Measurements from ENCODE around the gene ARL15.

DNA sequence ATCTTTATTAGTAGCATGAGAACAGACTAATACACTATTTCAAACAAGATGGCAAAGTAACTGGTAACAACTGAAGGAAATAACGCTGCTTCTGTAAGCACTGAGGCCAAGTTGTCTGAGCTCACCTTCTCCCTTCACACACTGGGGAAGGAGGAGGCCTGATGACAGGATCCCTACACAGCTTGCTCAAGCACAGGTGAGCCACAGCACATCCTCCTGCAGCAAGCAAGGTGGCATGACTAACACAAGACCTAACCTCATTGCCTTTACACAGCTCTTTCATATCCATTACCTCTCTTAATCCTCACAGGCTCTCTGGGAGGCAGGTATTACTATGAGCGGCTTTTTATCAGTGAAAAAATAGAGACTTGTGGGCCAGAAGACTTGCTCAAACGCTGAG, 83.3 kb downstream of the ARL15 start:
- TF ChIP-seq, protein P1, sequence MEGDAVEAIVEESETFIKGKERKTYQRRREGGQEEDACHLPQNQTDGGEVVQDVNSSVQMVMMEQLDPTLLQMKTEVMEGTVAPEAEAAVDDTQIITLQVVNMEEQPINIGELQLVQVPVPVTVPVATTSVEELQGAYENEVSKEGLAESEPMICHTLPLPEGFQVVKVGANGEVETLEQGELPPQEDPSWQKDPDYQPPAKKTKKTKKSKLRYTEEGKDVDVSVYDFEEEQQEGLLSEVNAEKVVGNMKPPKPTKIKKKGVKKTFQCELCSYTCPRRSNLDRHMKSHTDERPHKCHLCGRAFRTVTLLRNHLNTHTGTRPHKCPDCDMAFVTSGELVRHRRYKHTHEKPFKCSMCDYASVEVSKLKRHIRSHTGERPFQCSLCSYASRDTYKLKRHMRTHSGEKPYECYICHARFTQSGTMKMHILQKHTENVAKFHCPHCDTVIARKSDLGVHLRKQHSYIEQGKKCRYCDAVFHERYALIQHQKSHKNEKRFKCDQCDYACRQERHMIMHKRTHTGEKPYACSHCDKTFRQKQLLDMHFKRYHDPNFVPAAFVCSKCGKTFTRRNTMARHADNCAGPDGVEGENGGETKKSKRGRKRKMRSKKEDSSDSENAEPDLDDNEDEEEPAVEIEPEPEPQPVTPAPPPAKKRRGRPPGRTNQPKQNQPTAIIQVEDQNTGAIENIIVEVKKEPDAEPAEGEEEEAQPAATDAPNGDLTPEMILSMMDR (IDR thresholded peaks at IDR 0.05; ENCODE audit: low read depth, low read length, missing input control): no peak
- no peak for TF ChIP-seq TAF1 (conservative IDR thresholded peaks at IDR 0.05)

Measured in liver (tissue), 3 donors.